ENCODE measurements around the gene SEMA3B. TPM values are rescaled to one million over a fixed set of nuclear protein-coding genes. Genes with fewer than 3 reads are reported as not detected.
A peak's percentile ranks its signal among the peaks of the same experiment; 100 is the strongest.

SEMA3B gene
- total RNA-seq, 4 donors from 2014 or later = 0.70 to 8.2 (median 2.4) TPM

DNA sequence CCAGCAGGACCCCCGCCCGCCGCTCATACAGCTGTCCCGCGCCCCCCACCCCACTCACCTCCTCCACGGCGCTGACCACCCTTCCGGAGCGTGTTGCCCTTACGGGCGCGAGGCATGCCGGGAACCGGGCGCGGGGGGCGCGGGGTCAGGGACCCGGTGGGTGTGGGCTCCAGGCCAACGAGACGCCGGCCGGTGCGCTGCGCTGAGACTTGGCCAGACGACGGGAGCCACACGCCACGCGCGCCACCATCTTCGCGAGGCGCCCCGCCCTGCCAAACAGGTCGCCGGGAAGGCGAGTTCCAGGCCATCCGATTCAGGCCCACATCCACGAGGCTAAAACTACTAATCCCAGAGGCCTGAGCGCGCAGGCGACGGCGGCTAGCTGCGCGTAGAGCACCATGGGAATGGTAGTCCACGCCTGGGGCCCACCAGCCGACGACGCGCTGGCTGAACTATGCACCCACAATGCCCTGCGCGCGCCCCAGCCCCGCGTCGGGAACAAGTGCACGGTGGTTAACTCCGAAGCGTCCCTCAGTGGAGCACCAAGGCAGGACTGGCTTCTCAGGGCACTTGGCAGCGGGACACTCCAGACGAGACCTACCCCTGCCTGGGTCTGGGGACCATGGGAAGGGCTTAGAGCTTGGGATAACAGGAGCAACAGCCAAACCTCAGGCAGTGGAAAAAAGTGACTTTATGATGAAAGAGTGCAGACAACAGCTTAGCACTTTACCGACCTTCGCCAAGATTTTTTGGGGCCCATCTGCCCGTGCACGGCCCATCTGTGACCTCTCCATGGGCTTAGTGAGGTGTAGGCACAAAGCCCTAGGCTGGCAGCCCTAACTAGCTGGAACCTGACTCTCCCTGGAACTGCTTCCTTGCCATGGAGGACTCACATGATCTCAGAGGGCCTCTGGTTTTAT is 23.5 kb downstream of the SEMA3B start, which contains the start of gene IFRD2:
Gene IFRD2 (minus strand): TSS at position 271 of the 920 bp plus-strand sequence. CDS start 155 bp downstream, at position 116.
- peak; percentile 91 for DNase-seq
- peak within 1 kb of the TSS; percentile 67 to 100 (median 80) for H3K4me3 ChIP-seq
- intact Hi-C loops (cut with DNase I) = no loop called here
- peak within 1 kb of the TSS; percentile 84 to 92 (median 91) for H3K27ac ChIP-seq
- H3K4me1 ChIP-seq = peaks cover 17 to 33% (median 23%) of the 10 kb centered on the region in 3 donors
- H3K36me3 ChIP-seq = peaks cover 24 to 46% (median 29%) of the 10 kb centered on the region in 3 donors
- H3K9me3 ChIP-seq = no peaks in the 10 kb centered on the region
- WGBS, 2 donors = 0% methylated on average over 4 to 6 of the region's 67 CpGs
- H3K27me3 ChIP-seq = no peaks in the 10 kb centered on the region
- TF ChIP-seq POLR2A (IDR thresholded peaks at IDR 0.05) = peak in 3 of 4 donors; percentile 51 to 81 (median 76)
- TF ChIP-seq, protein P1, sequence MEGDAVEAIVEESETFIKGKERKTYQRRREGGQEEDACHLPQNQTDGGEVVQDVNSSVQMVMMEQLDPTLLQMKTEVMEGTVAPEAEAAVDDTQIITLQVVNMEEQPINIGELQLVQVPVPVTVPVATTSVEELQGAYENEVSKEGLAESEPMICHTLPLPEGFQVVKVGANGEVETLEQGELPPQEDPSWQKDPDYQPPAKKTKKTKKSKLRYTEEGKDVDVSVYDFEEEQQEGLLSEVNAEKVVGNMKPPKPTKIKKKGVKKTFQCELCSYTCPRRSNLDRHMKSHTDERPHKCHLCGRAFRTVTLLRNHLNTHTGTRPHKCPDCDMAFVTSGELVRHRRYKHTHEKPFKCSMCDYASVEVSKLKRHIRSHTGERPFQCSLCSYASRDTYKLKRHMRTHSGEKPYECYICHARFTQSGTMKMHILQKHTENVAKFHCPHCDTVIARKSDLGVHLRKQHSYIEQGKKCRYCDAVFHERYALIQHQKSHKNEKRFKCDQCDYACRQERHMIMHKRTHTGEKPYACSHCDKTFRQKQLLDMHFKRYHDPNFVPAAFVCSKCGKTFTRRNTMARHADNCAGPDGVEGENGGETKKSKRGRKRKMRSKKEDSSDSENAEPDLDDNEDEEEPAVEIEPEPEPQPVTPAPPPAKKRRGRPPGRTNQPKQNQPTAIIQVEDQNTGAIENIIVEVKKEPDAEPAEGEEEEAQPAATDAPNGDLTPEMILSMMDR (IDR thresholded peaks at IDR 0.05) = peak in 2 of 6 experiments; percentile 9 to 46

DNA sequence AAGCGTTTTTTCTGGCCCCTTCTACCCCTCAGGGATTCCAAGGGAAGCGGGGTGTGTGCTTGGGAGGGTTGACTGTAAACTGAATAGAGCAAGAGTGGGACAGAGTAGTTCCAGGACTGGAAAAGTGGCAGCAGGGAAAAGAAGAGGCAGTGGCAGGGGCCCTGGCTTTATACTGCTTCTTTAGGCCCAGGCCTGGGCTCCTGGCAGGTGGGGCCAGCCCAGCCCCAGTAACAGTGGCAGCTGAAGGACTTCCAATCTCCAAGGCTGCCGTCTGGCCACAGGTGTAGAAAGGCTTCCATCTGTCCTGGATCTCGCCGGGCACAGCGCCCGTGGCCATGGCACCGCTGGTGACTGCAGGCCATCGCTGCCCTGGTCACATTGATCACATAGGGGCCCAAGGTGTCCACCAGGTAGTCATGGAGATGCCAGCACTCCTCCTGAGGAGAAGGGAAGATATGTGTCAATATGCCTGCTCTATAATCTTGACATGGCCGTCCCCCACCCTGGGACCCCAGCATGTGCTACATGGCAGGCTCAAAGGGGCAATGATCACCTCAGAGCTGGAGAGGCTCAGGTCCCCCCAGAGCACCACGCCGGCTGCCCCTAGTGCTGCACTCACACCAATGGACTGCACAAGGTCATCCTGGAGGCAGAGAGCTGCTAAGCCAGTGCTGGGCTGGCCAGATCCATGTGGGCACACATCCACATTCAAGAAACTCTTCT is 24.3 kb downstream of the SEMA3B start:
- WGBS, 2 donors = 66 to 77% methylated on average over 6 to 7 of the region's 12 CpGs
- TF ChIP-seq, protein P1 (IDR thresholded peaks at IDR 0.05) = no peak
- no peak for TF ChIP-seq POLR2A (IDR thresholded peaks at IDR 0.05)
- no peaks in the 10 kb centered on the region for H3K27me3 ChIP-seq
- H3K4me1 ChIP-seq = peaks cover 22 to 42% (median 27%) of the 10 kb centered on the region in 3 donors
- no peaks in the 10 kb centered on the region for H3K9me3 ChIP-seq
- peak overlapping the region; percentile 84 to 92 (median 91) for H3K27ac ChIP-seq
- peaks cover 21 to 38% (median 22%) of the 10 kb centered on the region in 3 donors for H3K36me3 ChIP-seq
- H3K4me3 ChIP-seq = peak overlapping the region in 2 of 4 donors; percentile 71 to 90
- intact Hi-C loops (cut with DNase I) = no loop called here
- no peak for DNase-seq

DNA sequence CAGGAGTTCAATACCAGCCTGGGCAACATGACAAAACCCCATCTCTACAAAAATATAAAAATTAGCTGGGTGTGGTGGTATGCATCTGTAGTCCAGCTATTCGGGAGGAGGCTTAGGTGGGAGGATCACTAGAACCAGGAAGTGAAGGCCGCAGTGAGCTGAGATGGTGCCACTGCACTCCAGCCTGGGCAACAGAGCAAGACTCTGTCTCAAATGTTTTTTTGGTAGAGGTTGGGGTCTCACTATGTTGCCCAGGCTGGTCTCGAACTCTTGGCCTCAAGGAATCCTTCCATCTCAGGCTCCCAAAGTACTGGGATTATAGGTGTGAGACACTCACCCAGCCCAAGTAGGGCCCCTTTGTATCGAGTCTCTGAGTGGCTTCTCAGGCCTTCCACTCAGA is 25.1 kb downstream of the SEMA3B start:
- 82 to 100% methylated on average over 2 to 4 of the region's 4 CpGs for WGBS, 2 donors
- Histone ChIP-seq H3K27me3 (no peaks in the 10 kb centered on the region), H3K4me1 (peaks cover 28 to 49% (median 33%) of the 10 kb centered on the region in 3 donors), H3K9me3 (no peaks in the 10 kb centered on the region), H3K36me3 (peaks cover 13 to 29% (median 14%) of the 10 kb centered on the region in 3 donors), H3K27ac (no peak overlapping the region), H3K4me3 (no peak overlapping the region)
- intact Hi-C loops (cut with DNase I) = no loop called here
- no peak for TF ChIP-seq POLR2A (IDR thresholded peaks at IDR 0.05)
- DNase-seq = no peak

DNA sequence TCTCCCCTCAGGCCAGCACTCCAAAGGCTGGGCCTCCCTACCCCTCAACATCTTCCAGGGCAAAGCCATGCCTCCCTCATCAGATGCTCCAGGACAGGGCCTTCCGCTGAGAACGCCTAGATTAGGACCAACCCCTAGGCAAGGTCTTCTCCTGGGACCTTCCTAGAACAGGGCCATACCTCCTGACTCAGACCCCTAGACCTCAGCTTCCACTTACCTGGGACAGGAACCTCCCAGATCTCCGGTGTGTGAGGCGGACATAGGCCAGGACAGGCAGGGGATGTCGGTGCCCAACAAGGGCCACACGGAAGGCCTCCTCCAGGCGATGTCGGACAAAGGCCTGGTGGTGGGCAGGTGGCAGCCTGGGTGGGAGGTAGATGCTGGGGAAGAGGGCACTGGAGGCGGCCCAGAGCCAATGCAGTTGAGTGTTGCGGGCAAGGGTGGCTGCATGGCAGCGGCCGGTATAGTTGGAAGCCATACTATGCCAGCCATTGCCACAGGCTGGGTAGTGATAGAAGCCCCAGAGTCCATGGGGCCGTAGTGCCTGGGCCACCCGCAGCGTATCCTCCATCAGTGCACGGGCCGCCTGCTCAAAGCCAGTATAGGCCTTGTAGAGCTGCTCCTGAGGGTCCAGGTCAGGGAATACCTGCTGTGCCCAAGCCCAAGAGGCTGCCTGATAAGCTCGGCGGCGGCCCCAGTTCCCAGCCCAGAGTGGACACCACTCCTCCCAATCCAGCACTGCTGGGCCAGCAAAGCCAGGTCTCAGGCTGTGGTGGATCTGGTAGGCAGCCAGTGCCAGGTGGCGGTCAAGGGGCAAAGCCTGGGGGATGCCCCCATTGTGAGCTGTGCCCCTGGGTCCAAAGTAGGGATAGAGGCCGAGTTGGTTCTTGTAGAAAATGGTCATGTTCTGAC is 25.8 kb downstream of the SEMA3B start:
- Histone ChIP-seq H3K36me3 (peaks cover 6 to 22% (median 7%) of the 10 kb centered on the region in 3 donors), H3K4me3 (no peak overlapping the region)
- no peak for DNase-seq

More for the DNA sequence above, 25.8 kb downstream of the SEMA3B start:
- intact Hi-C loops (cut with DNase I) = no loop called here
- no peaks in the 10 kb centered on the region for H3K9me3 ChIP-seq
- 87 to 92% methylated on average over 7 to 11 of the region's 22 CpGs for WGBS, 2 donors
- peaks cover 29 to 50% (median 35%) of the 10 kb centered on the region in 3 donors for H3K4me1 ChIP-seq
- no peaks in the 10 kb centered on the region for H3K27me3 ChIP-seq
- no peak for TF ChIP-seq POLR2A (IDR thresholded peaks at IDR 0.05)
- TF ChIP-seq, protein P1 (IDR thresholded peaks at IDR 0.05) = no peak
- no peak overlapping the region for H3K27ac ChIP-seq
